IPS-11a (cell line): ENCODE measurements around the gene BMERB1.
"Not testable (repeated sequence)": the region's sequence is repeated elsewhere in the genome, so short reads cannot be mapped to it uniquely, and the experiment has no call there.

Source experiments
- H3K4me3 ChIP-seq: one replicate; pipeline ENCODE4 v1.5.1; 2013; ENCODE audit warnings: low read depth, low read length, control low read depth

Gene BMERB1

DNA sequence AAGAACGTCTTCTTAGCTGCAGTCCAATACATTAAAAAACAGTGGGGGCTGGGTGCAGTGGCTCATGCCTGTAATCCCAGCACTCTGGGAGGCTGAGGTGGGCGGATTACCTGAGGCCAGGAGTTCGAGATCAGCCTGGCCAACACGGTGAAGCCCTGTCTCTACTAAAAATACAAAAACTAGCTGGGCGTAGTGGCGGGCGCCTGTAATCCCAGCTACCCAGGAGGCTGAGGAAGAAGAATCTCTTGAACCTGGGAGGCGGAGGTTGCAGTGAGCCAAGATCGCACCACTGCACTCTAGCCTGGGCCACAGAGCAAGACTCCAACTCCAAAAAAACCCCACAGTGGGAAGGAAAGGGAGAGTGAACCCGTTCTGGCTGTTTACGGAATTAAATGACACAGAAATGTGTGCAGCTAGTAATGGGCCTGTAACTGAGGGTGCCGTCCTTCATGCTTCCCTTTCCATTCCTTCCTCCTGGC lies 172.9 kb downstream of the BMERB1 start:
- not testable (repeated sequence) for H3K4me3 ChIP-seq

GRCh38 chr16:15607700-15608396 lies 173.5 kb downstream of the BMERB1 start:
- no peak overlapping the region for H3K4me3 ChIP-seq

DNA sequence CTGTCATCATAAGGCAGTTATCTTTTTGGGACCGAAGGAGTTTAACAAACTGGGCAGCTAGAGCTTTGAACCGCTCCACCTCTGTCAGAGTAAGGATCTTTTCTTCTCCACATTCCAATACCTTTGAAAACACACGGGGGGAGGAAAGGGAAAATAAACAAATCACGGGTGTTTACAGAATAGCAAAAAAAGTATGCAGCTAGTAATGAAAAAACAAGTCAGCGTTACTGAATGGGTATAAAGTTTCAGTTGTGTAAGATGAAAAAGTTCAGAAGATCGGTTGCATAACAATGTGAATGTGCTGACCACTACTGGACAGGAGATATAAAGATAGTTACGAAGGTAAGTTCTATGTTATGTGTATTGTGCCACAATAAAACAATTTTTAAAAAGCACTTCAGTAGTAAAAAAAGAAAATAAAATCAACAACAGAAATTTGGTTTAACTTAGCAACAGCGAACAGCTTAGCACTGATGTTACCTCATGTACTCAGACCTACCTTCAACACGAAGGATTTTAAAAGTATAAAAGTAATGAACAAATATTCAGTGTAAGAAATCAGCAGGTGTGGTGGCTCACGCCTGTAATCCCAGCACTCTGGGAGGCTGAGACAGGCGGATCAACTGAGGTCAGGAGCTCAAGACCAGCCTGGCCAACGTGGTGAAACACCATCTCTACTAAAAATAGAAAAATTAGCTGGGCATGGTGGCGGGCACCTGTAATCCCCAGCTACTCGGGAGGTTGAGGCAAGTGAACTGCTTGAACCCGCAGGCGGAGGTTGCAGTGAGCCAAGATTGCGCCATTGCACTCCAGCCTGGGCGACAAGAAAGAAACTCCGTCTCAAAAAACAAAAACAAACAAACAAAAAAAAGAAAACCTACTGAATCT lies 174.3 kb downstream of the BMERB1 start:
- H3K4me3 ChIP-seq = no peak overlapping the region

DNA sequence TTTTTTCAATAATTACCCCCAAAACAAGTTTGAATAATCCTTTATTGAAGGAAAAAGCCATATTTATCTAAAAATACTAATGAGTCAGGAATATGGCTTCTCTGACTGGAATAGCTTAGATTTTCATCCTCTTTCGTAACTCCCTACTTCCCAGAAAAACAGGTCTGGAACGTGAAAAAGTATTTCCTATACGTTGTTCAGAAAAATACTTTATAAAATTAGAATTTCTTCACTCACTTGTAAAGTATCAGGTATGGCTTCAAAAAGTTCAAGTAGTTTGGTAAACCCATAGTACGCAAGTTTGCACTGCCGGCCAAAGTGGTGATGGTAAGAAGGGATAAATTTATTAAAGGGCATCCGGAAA lies 174.9 kb downstream of the BMERB1 start:
- no peak overlapping the region for H3K4me3 ChIP-seq

DNA sequence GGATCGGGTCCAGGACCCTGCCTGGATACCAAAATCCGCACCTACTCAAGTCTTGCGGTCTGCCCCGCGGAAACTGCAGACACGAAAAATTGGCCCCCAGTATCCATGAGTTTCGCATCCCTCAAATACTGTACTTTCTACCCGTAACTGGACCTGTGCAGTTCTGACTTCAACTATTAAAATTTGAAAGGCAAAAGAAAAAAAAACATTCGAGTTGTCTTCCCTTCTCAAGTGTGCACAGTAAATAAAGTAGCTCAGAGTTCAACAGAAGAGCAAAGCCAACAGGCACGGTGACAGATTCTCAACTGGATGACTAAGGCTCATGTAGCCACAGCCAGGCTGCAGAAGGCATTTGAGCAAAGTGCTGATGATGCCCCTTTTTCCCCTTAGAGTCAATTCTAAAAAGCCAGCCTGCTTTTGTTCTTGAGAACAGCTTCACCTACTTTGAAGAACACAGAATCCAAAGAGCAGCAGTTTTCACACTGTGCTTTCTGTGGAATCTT lies 176.0 kb downstream of the BMERB1 start:
- H3K4me3 ChIP-seq = no peak overlapping the region

DNA sequence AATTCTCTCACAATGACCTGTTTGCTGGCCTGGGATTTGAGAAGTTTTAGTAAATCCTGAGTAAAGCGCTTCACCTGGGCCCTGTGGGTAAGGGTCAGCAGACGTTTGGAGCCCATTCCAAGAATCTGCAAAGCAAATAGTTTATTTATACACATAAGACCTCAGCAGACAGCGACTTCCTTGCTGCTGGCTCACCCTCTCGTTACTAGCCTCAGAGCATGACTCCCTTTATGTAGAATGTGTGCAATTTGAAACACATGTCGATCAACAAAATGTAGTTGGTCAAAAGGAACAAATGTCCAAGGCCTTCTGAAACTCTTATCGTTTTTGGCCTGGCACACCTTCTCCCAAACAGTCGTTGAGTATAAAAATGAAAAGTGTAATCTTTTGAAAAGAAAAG lies 177.2 kb downstream of the BMERB1 start:
- H3K4me3 ChIP-seq = no peak overlapping the region

DNA sequence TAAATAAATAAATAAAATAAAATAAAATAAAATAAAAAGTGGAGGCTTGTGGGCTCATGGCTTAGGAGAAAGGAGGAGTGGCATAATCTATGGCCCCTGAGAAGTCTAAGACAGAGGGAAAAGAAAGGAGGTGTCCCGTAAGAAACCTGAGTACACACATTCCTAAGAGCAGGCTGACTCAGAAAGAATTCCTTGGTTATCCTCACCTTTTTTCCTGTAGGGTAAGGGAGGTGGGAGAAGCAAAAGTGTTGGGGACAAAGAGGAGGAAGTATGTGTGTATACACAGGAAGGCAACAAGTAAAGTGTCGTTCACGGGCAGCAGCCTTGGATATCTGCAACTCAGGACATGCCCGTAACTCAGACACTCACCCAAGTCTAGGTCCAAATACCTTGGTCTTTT lies 179.3 kb downstream of the BMERB1 start:
- H3K4me3 ChIP-seq = no peak overlapping the region

- no peak overlapping the region for H3K4me3 ChIP-seq
Measured at GRCh38 chr16:15616012-15616411, 181.6 kb downstream of the BMERB1 start.

DNA sequence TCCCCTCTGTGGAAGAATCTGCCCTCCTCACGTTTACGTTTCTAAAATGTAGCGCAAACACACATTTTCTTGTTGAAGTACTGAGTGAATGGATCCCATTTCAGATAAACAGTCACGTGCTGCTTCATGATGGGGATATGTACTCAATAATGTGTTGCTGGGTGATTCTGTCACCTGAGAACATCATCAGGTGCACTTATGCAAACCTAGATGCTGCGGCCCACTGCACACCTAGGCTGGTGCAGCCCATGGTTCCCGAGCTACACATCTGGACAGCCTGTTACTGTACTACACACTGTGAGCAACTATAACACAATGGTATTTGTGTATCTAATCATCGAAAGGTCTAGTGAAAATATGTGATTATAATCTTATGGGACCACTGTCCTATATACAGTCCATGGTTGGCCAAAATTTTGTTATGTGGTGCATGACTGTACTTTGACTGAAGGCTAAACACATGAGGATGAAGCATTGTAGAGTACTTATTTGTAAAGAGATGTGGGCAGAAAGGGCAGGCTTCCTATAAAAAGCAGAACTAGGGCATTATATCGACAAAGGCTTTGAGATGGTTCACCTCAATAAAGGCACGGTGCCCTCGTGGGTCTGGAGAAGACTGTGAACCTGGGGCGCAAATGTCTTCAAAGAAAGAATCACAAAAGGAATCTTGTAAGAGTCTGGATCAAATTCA lies 182.2 kb downstream of the BMERB1 start:
- H3K4me3 ChIP-seq = no peak overlapping the region

- no peak overlapping the region for H3K4me3 ChIP-seq
Measured at GRCh38 chr16:15617901-15618300, 183.5 kb downstream of the BMERB1 start.

DNA sequence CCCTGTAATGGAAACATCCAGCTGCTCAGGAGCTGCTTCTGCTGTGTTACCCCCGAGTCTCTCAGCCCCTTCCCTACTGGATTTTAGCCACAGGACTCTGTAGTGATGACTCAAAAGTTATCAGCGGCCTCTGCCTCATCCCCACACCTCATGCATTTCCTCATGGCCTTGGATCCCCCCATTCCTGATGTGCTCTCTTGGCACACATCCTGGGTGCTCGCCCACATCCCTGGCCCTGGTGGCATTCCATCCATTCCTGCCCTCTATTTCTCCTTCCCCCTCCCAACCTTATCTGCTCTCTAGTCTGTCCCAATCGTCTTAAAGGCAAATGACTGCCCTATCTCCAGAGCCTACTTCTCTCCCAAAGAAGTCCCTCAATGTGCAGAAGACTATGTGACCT lies 184.0 kb downstream of the BMERB1 start:
- H3K4me3 ChIP-seq = no peak overlapping the region

- H3K4me3 ChIP-seq = no peak overlapping the region
Measured at GRCh38 chr16:15620611-15621195, 186.3 kb downstream of the BMERB1 start.

- H3K4me3 ChIP-seq = no peak overlapping the region
Measured at GRCh38 chr16:15621456-15621855, 187.1 kb downstream of the BMERB1 start.

GRCh38 chr16:15621889-15622288 lies 187.5 kb downstream of the BMERB1 start:
- no peak overlapping the region for H3K4me3 ChIP-seq

- H3K4me3 ChIP-seq = no peak overlapping the region
Measured at GRCh38 chr16:15631730-15632409, 197.5 kb downstream of the BMERB1 start.

DNA sequence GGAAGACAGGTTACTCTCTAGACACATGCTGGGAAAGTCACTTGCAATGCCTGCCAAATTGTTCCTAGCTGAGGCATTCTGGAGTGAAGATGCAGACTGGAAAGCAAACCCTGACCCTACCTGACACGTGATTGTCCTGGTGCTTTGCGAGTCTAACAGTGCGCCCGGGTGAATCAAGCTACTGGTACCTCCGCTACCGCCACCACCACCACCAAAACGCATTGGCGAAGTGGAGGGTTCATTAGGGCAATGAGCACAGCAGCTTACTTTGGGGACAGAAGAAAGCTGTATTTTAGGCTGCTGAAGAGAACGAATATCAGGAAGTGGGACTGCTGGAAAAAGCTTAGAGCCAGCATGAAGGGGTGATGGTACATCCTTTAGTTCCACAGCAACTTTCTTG lies 201.5 kb downstream of the BMERB1 start:
- no peak overlapping the region for H3K4me3 ChIP-seq

DNA sequence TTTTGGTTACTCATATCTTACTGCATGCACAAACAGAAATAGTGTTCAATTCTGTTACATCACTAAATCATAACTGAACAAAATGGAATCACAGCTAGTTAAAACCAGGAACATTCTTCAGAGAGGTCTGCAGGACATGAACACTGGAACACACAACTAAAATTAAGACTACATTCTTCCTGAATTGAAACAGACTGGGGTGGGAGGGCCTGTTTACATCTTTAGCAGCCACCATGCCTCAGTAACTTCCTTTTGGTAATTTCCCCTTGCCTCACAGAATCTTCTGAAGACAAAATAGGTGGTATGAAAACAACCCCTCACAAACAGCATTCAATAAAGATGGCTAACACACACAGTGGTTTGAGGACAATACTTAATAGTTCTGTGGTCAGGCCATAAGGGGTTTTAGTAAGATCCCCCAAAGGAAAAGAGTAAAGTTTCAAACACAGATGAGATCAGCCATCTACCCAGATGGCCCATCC lies 202.0 kb downstream of the BMERB1 start:
- H3K4me3 ChIP-seq = no peak overlapping the region
